Smooth muscle cell (in vitro differentiated cells): Measurements from ENCODE around the gene CCDC146. TPM values are rescaled to one million over a fixed set of nuclear protein-coding genes. Genes with fewer than 3 reads are reported as not detected.

Source experiments
- DNase-seq: peaks from one replicate; lab custom pipeline; 2025; ENCODE audit not compliant: unreplicated experiment; lab: John Stamatoyannopoulos, UW
- H2AFZ ChIP-seq: fragments of 200-600 bp; sonication (generic); 2 replicates; pipeline ENCODE4 v1.6.0; 2016; ENCODE audit warnings: antibody characterized with exemption, low read depth, mild to moderate bottlenecking
- H3F3A ChIP-seq: fragments of 200-600 bp; sonication (generic); 2 replicates; pipeline ENCODE4 v1.6.0; 2017; ENCODE audit warnings: antibody characterized with exemption, low read depth
- H3K27ac ChIP-seq: fragments of 200-600 bp; sonication (generic); 2 replicates; pipeline ENCODE4 v1.5.1; 2016; ENCODE audit warnings: low read depth, mild to moderate bottlenecking
- H3K27me3 ChIP-seq: fragments of 200-600 bp; sonication (generic); 2 replicates; pipeline ENCODE4 v1.6.1; 2016; ENCODE audit warnings: low read depth, mild to moderate bottlenecking
- H3K36me3 ChIP-seq: fragments of 200-600 bp; sonication (generic); 2 replicates; pipeline ENCODE4 v1.5.1; 2016; ENCODE audit warnings: low read depth
- H3K4me1 ChIP-seq: fragments of 200-600 bp; sonication (generic); 2 replicates; pipeline ENCODE4 v1.5.1; 2016; ENCODE audit warnings: low read depth
- H3K4me2 ChIP-seq: fragments of 200-600 bp; sonication (generic); 2 replicates; pipeline ENCODE4 v1.6.0; 2016; ENCODE audit warnings: mild to moderate bottlenecking
- H3K4me3 ChIP-seq: fragments of 200-600 bp; sonication (generic); 2 replicates; pipeline ENCODE4 v1.5.1; 2016; ENCODE audit warnings: mild to moderate bottlenecking
- H3K79me2 ChIP-seq: fragments of 200-600 bp; sonication (generic); 2 replicates; pipeline ENCODE4 v1.6.0; 2016; ENCODE audit warnings: low read depth, mild to moderate bottlenecking
- H3K9ac ChIP-seq: fragments of 200-600 bp; sonication (generic); 2 replicates; pipeline ENCODE4 v1.6.0; 2016; ENCODE audit warnings: low read depth
- H3K9me3 ChIP-seq: fragments of 200-600 bp; sonication (generic); replicated peaks from 2 replicates; pipeline ENCODE4 v1.5.1; 2016; ENCODE audit warnings: low read depth
- H4K20me1 ChIP-seq: fragments of 200-600 bp; sonication (generic); 2 replicates; pipeline ENCODE4 v1.6.0; 2016; ENCODE audit warnings: low read depth
- WGBS: methylation state at CpG from one replicate; pipeline ENCODE4 v1.1.7; 2016; ENCODE audit warnings: low lambda C conversion rate; 5-methylcytosine and 5-hydroxymethylcytosine counted together
- polyA plus RNA-seq: library from polyadenylated mRNA; unstranded; fragments of >200 nt; fragmentation: Nextera tagmentation; extraction: Ambion mirVana; gene quantifications from 2 replicates; pipeline ENCODE4 v1.2.1, GENCODE V29; 2016
- total RNA-seq: library from RNA; depleted of rRNA; stranded (reverse); fragments of >200 nt; gene quantifications from 2 replicates; pipeline ENCODE4 v1.2.3, GENCODE V29; 2014
- TF ChIP-seq, protein P1 (sequence below): fragments of 200-600 bp; sonication (generic); IDR thresholded peaks from 2 replicates; pipeline ENCODE4 v1.5.1; 2017; ENCODE audit warnings: borderline replicate concordance, mild to moderate bottlenecking, antibody characterized with exemption; ENCODE audit not compliant: insufficient read depth, poor library complexity, severe bottlenecking

Gene CCDC146
- total and polyA plus RNA-seq, 2 experiments from 2014 or later = 0.77 to 7.3 TPM

- no peak for DNase-seq
- Histone ChIP-seq H3F3A (no peaks in the 10 kb centered on the region), H3K27ac (no peak overlapping the region), H3K4me1 (no peaks in the 10 kb centered on the region), H3K79me2 (no peaks in the 10 kb centered on the region), H3K9me3 (no peaks in the 10 kb centered on the region), H3K36me3 (no peaks in the 10 kb centered on the region), H3K27me3 (no peaks in the 10 kb centered on the region), H3K9ac (no peak overlapping the region), H2AFZ (no peak overlapping the region), H3K4me3 (no peak overlapping the region), H4K20me1 (no peaks in the 10 kb centered on the region), H3K4me2 (no peak overlapping the region)
- TF ChIP-seq, protein P1, sequence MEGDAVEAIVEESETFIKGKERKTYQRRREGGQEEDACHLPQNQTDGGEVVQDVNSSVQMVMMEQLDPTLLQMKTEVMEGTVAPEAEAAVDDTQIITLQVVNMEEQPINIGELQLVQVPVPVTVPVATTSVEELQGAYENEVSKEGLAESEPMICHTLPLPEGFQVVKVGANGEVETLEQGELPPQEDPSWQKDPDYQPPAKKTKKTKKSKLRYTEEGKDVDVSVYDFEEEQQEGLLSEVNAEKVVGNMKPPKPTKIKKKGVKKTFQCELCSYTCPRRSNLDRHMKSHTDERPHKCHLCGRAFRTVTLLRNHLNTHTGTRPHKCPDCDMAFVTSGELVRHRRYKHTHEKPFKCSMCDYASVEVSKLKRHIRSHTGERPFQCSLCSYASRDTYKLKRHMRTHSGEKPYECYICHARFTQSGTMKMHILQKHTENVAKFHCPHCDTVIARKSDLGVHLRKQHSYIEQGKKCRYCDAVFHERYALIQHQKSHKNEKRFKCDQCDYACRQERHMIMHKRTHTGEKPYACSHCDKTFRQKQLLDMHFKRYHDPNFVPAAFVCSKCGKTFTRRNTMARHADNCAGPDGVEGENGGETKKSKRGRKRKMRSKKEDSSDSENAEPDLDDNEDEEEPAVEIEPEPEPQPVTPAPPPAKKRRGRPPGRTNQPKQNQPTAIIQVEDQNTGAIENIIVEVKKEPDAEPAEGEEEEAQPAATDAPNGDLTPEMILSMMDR = no peak
- 85% methylated on average over 2 of the region's 2 CpGs for WGBS
Observed at GRCh38 chr7:77337456-77337990, 215.1 kb downstream of the CCDC146 start.

DNA sequence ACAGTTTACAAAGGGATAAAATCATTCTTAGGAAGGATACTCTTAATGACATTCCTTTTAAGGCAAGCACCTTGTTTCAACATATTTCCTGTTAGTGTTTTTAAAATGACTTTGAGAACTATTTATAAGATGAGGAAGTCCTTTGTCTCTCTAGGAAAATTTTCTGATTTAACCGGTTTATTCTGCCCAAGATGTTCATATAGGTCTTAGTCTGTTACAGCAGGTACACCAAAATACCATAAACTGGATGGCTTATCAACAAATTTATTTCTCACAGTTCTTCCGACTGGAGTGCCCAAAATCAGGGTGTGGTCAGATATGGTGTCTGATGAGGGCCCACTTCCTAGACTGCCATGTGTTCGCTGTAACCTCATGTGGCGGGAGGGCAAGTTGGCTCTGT, 215.8 kb downstream of the CCDC146 start:
- no peaks in the 10 kb centered on the region for H3K4me1 ChIP-seq
- no peak overlapping the region for H3K4me3 ChIP-seq
- H3K27ac ChIP-seq = no peak overlapping the region
- TF ChIP-seq, protein P1 = no peak
- no peak for DNase-seq
- H2AFZ ChIP-seq = no peak overlapping the region
- no peaks in the 10 kb centered on the region for H3K9me3 ChIP-seq
- 92% methylated on average over 4 of the region's 4 CpGs for WGBS
- H3K79me2 ChIP-seq = no peaks in the 10 kb centered on the region
- H3K9ac ChIP-seq = no peak overlapping the region
- no peaks in the 10 kb centered on the region for H3F3A ChIP-seq
- H3K27me3 ChIP-seq = no peaks in the 10 kb centered on the region
- H3K4me2 ChIP-seq = no peak overlapping the region
- no peaks in the 10 kb centered on the region for H3K36me3 ChIP-seq
- H4K20me1 ChIP-seq = no peaks in the 10 kb centered on the region

GRCh38 chr7:77338883-77339629, 216.6 kb downstream of the CCDC146 start:
- Histone ChIP-seq H3K9ac (no peak overlapping the region), H2AFZ (no peak overlapping the region), H3K36me3 (no peaks in the 10 kb centered on the region), H3K9me3 (no peaks in the 10 kb centered on the region), H3F3A (no peaks in the 10 kb centered on the region), H3K27me3 (no peaks in the 10 kb centered on the region), H3K79me2 (no peaks in the 10 kb centered on the region), H3K4me2 (no peak overlapping the region), H4K20me1 (no peaks in the 10 kb centered on the region), H3K4me3 (no peak overlapping the region), H3K27ac (no peak overlapping the region), H3K4me1 (no peaks in the 10 kb centered on the region)
- TF ChIP-seq, protein P1 = no peak
- DNase-seq = no peak
- 85% methylated on average over 5 of the region's 5 CpGs for WGBS

GRCh38 chr7:77339726-77340125, 217.3 kb downstream of the CCDC146 start:
- no peaks in the 10 kb centered on the region for H3K27me3 ChIP-seq
- no peak overlapping the region for H3K4me3 ChIP-seq
- DNase-seq = no peak
- no peaks in the 10 kb centered on the region for H3F3A ChIP-seq
- H2AFZ ChIP-seq = no peak overlapping the region
- no peaks in the 10 kb centered on the region for H3K9me3 ChIP-seq
- WGBS = 70% methylated on average over 5 of the region's 5 CpGs
- TF ChIP-seq, protein P1 = no peak
- H3K4me1 ChIP-seq = no peaks in the 10 kb centered on the region
- no peaks in the 10 kb centered on the region for H3K36me3 ChIP-seq
- no peak overlapping the region for H3K27ac ChIP-seq
- no peak overlapping the region for H3K9ac ChIP-seq
- no peak overlapping the region for H3K4me2 ChIP-seq
- no peaks in the 10 kb centered on the region for H4K20me1 ChIP-seq
- H3K79me2 ChIP-seq = no peaks in the 10 kb centered on the region
